GM10847 (cell line): Measurements from ENCODE around the gene BAIAP2.

Experiments used
- POLR2A ChIP-seq: IDR thresholded peaks from 2 replicates; pipeline ENCODE4 v1.6.1; 2011; ENCODE audit not compliant: insufficient read length; ENCODE audit errors: extremely low read depth

Gene BAIAP2

GRCh38 chr17:81049372-81049911 is 14.5 kb downstream of the BAIAP2 start:
- no peak for TF ChIP-seq POLR2A

- TF ChIP-seq POLR2A = no peak
These were observed 15.1 kb downstream of the BAIAP2 start for GRCh38 chr17:81049973-81050551.

- TF ChIP-seq POLR2A = no peak
These were observed 16.0 kb downstream of the BAIAP2 start for GRCh38 chr17:81050645-81051625.

- TF ChIP-seq POLR2A = no peak
These were observed 17.4 kb downstream of the BAIAP2 start for GRCh38 chr17:81052199-81052997.

GRCh38 chr17:81053041-81053970 is 18.4 kb downstream of the BAIAP2 start:
- no peak for TF ChIP-seq POLR2A

- no peak for TF ChIP-seq POLR2A
These were observed 19.4 kb downstream of the BAIAP2 start for GRCh38 chr17:81054308-81054707.

GRCh38 chr17:81054881-81055370 is 20.0 kb downstream of the BAIAP2 start:
- no peak for TF ChIP-seq POLR2A

GRCh38 chr17:81056312-81056711 is 21.4 kb downstream of the BAIAP2 start:
- no peak for TF ChIP-seq POLR2A

GRCh38 chr17:81057079-81057730 is 22.3 kb downstream of the BAIAP2 start:
- TF ChIP-seq POLR2A = no peak

GRCh38 chr17:81057777-81058176 is 22.8 kb downstream of the BAIAP2 start:
- TF ChIP-seq POLR2A = no peak

GRCh38 chr17:81058263-81058871 is 23.4 kb downstream of the BAIAP2 start:
- no peak for TF ChIP-seq POLR2A

GRCh38 chr17:81059026-81059425 is 24.1 kb downstream of the BAIAP2 start:
- TF ChIP-seq POLR2A = no peak

GRCh38 chr17:81060416-81060815 is 25.5 kb downstream of the BAIAP2 start:
- TF ChIP-seq POLR2A = no peak
